ENCODE data around the gene NFIX. TPM values are rescaled to one million over a fixed set of nuclear protein-coding genes. Genes with fewer than 3 reads are reported as not detected.
A peak's percentile ranks its signal among the peaks of the same experiment; 100 is the strongest.

The NFIX gene
- total and polyA plus RNA-seq, 2 donors (not counting 1 experiment from before 2014, with no cell fraction given): 0.69 to 5.6 TPM

DNA sequence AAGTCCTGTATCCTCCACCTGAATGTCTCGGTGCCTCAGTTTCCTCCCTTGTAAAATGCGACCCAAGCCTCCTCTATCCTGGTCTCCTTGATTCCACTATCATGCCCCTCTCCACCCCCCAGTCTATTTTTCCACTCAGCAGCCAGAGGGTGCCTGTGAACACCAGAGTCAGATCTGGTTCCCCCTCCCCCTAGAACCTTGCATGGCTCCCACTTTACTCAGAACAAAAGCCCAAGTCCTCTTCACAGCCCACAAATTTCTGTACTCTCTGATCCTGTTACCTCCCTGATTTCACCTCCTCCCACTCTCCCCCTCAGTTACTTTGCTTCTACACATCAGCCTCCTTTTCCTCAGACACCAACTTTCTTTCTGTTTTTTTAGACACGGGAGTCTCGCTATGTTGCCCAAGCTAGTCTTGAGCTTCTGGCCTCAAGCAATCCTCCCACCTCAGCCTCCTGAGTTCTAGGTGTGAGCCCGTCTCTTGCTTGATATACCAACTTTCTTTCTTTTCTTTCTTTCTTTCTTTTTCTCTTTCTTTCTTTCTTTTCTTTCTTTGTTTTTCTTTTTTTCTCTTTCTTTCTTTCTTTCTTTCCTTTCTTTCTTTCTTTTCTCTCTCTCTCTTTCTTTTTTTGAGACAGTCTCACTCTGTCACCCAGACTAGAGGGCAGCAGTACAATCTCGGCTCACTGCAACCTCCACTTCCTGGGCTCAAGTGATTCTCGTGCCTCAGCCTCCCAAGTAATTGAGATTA is 25.0 kb upstream of the NFIX start:
- Mint-ChIP-seq H3K4me1 (peaks cover 2% of the 10 kb centered on the region), H3K27ac (no peak overlapping the region), H3K9me3 (ENCODE audit: insufficient read depth) (no peaks in the 10 kb centered on the region), H3K27me3 (peaks cover 3% of the 10 kb centered on the region), H3K4me3 (no peak overlapping the region)
- Histone ChIP-seq H3K9ac (ENCODE audit: low read length) (no peak overlapping the region), H2AFZ (ENCODE audit: insufficient read depth, low read depth, low read length, poor library complexity, severe bottlenecking) (no peak overlapping the region), H3K4me1 (ENCODE audit: control insufficient read depth in 2 of 2, insufficient read depth in 2 of 2, low read length in 2 of 2) (peaks cover under 1 to 6% of the 10 kb centered on the region in 2 donors), H3K4me2 (replicated peaks; ENCODE audit: low read depth, low read length, poor library complexity, severe bottlenecking) (no peak overlapping the region), H3K79me2 (ENCODE audit: control insufficient read depth, insufficient read depth, low read length) (no peaks in the 10 kb centered on the region), H3K4me3 (ENCODE audit: control extremely low read depth in 1 of 5, extremely low read depth in 1 of 5, insufficient read depth in 1 of 5, low read depth in 2 of 5, low read length in 4 of 5) (no peak overlapping the region), H3K27ac (ENCODE audit: low read length in 2 of 2) (no peak overlapping the region), H3K9me3 (ENCODE audit: control extremely low read depth in 1 of 3, control insufficient read depth in 2 of 3, insufficient read depth in 1 of 3, low read length in 2 of 3) (no peaks in the 10 kb centered on the region), H4K20me1 (ENCODE audit: control insufficient read depth, insufficient read depth, low read length, poor library complexity, severe bottlenecking) (no peaks in the 10 kb centered on the region), H3K36me3 (replicated peaks in 1 of 2; ENCODE audit: control extremely low read depth in 1 of 2, control insufficient read depth in 1 of 2, extremely low read depth in 1 of 2, insufficient read depth in 2 of 2, low read length in 1 of 2) (no peaks in the 10 kb centered on the region), H3K27me3 (replicated peaks in 1 of 4; ENCODE audit: control extremely low read depth in 1 of 4, control insufficient read depth in 3 of 4, insufficient read depth in 4 of 4, low read length in 3 of 4) (peaks cover 0 to 6% (median 1%) of the 10 kb centered on the region in 4 experiments)
- no peak for ATAC-seq (ENCODE audit: low read depth)
- ChIA-PET CTCF (interaction anchor here (1.4 kb wide), 1 partner anchor 124 kb away, joined by 5 read pairs; no protein-coding TSS in a partner anchor), POLR2A (no interaction called here)
- WGBS (ENCODE audit: insufficient coverage): 91% methylated on average over 7 of the region's 7 CpGs
- DNase-seq: no peak
- TF ChIP-seq, protein P1, sequence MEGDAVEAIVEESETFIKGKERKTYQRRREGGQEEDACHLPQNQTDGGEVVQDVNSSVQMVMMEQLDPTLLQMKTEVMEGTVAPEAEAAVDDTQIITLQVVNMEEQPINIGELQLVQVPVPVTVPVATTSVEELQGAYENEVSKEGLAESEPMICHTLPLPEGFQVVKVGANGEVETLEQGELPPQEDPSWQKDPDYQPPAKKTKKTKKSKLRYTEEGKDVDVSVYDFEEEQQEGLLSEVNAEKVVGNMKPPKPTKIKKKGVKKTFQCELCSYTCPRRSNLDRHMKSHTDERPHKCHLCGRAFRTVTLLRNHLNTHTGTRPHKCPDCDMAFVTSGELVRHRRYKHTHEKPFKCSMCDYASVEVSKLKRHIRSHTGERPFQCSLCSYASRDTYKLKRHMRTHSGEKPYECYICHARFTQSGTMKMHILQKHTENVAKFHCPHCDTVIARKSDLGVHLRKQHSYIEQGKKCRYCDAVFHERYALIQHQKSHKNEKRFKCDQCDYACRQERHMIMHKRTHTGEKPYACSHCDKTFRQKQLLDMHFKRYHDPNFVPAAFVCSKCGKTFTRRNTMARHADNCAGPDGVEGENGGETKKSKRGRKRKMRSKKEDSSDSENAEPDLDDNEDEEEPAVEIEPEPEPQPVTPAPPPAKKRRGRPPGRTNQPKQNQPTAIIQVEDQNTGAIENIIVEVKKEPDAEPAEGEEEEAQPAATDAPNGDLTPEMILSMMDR (IDR thresholded peaks at IDR 0.05): no peak
- no peak for TF ChIP-seq EZH2 (IDR thresholded peaks at IDR 0.05; ENCODE audit: borderline replicate concordance, insufficient read depth, low read depth, low read length, poor library complexity, severe bottlenecking)
- intact Hi-C loops (cut with micrococcal nuclease): loop anchor here (10.0 kb wide), 1 partner anchor 225 kb away; no protein-coding TSS in a partner anchor

DNA sequence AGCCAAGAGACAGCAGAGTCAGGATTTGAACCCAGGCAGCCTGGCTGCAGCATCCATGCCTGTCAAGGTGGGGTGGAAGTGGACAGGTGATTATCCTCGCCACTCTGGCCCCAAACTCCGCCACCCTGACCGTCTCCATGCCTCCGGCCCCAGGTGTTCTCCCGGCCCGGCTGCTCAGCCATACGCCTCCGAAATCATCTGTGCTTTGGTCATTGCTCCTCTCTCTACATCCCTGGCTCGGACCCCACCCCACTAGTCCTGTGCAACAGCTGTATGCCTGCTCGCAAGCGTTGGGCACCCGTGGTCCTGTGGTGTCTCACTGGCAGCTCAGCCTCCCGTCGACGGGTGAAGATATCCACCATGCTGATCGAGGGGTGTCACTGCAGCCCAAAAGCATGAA is 22.0 kb upstream of the NFIX start:
- H3K4me1 Mint-ChIP-seq: peaks cover 5% of the 10 kb centered on the region
- no peaks in the 10 kb centered on the region for H3K36me3 ChIP-seq (replicated peaks in 1 of 2; ENCODE audit: control extremely low read depth in 1 of 2, control insufficient read depth in 1 of 2, extremely low read depth in 1 of 2, insufficient read depth in 2 of 2, low read length in 1 of 2)
- H3K79me2 ChIP-seq (ENCODE audit: control insufficient read depth, insufficient read depth, low read length): no peaks in the 10 kb centered on the region
- no peak overlapping the region for H2AFZ ChIP-seq (ENCODE audit: insufficient read depth, low read depth, low read length, poor library complexity, severe bottlenecking)
- intact Hi-C loops (cut with micrococcal nuclease): loop anchor here (10.0 kb wide), 1 partner anchor 222 kb away; no protein-coding TSS in a partner anchor
- H3K9me3 ChIP-seq (ENCODE audit: control extremely low read depth in 1 of 3, control insufficient read depth in 2 of 3, insufficient read depth in 1 of 3, low read length in 2 of 3): no peaks in the 10 kb centered on the region
- no peak overlapping the region for H3K27ac ChIP-seq (ENCODE audit: low read length in 2 of 2)
- H3K27me3 ChIP-seq (replicated peaks in 1 of 4; ENCODE audit: control extremely low read depth in 1 of 4, control insufficient read depth in 3 of 4, insufficient read depth in 4 of 4, low read length in 3 of 4): peaks cover 0 to 14% (median 1%) of the 10 kb centered on the region in 4 experiments
- POLR2A ChIA-PET: interaction anchor here (0.9 kb wide), 1 partner anchor 121 kb away, joined by 3 read pairs; no protein-coding TSS in a partner anchor
- H3K4me3 ChIP-seq (ENCODE audit: control extremely low read depth in 1 of 5, extremely low read depth in 1 of 5, insufficient read depth in 1 of 5, low read depth in 2 of 5, low read length in 4 of 5): no peak overlapping the region
- no peak for ATAC-seq (ENCODE audit: low read depth)
- H3K27me3 Mint-ChIP-seq: peaks cover 12% of the 10 kb centered on the region
- H3K27ac Mint-ChIP-seq: no peak overlapping the region
- no peak overlapping the region for H3K9ac ChIP-seq (ENCODE audit: low read length)
- WGBS (ENCODE audit: insufficient coverage): 89% methylated on average over 15 of the region's 16 CpGs
- no peak overlapping the region for H3K4me2 ChIP-seq (replicated peaks; ENCODE audit: low read depth, low read length, poor library complexity, severe bottlenecking)
- H3K4me3 Mint-ChIP-seq: no peak overlapping the region
- no peaks in the 10 kb centered on the region for H3K9me3 Mint-ChIP-seq (ENCODE audit: insufficient read depth)
- no peaks in the 10 kb centered on the region for H4K20me1 ChIP-seq (ENCODE audit: control insufficient read depth, insufficient read depth, low read length, poor library complexity, severe bottlenecking)
- peak; percentile 21 for DNase-seq
- CTCF ChIA-PET: interaction anchor here (1.7 to 8.2 kb wide), 3 partner anchors 8 to 88 kb away, joined by 8 to 161 read pairs (median 9); no protein-coding TSS in a partner anchor
- TF ChIP-seq, protein P1 (IDR thresholded peaks at IDR 0.05): no peak
- no peak for TF ChIP-seq EZH2 (IDR thresholded peaks at IDR 0.05; ENCODE audit: borderline replicate concordance, insufficient read depth, low read depth, low read length, poor library complexity, severe bottlenecking)
- peaks cover 0 to 5% of the 10 kb centered on the region in 2 donors for H3K4me1 ChIP-seq (ENCODE audit: control insufficient read depth in 2 of 2, insufficient read depth in 2 of 2, low read length in 2 of 2)
